GM20431 (cell line): ENCODE data around the gene HIVEP3.

Experiments
- in situ Hi-C: fragments of 300-500 bp; cut with MseI, MboI; formaldehyde crosslinking; loops from one replicate; pipeline ENCODE4 v1.15.0; 2020; ENCODE audit warnings: low sequenced_read_pairs; ENCODE audit not compliant: unreplicated experiment

HIVEP3 gene

GRCh38 chr1:41492341-41492848 lies 426.3 kb downstream of the HIVEP3 start:
- in situ Hi-C loops = no loop called here

- in situ Hi-C loops = no loop called here
Observed at GRCh38 chr1:41490911-41491310, 427.8 kb downstream of the HIVEP3 start.

- in situ Hi-C loops = no loop called here
Observed at GRCh38 chr1:41489561-41489960, 429.2 kb downstream of the HIVEP3 start.

- in situ Hi-C loops = no loop called here
Observed at GRCh38 chr1:41488040-41488951, 430.4 kb downstream of the HIVEP3 start.

- in situ Hi-C loops = no loop called here
Observed at GRCh38 chr1:41487126-41488039, 431.3 kb downstream of the HIVEP3 start.

GRCh38 chr1:41486371-41487125 lies 432.2 kb downstream of the HIVEP3 start:
- in situ Hi-C loops = no loop called here

GRCh38 chr1:41486053-41486370 lies 432.7 kb downstream of the HIVEP3 start:
- in situ Hi-C loops = no loop called here

- in situ Hi-C loops = no loop called here
Observed at GRCh38 chr1:41485605-41486004, 433.1 kb downstream of the HIVEP3 start.

- in situ Hi-C loops = no loop called here
Observed at GRCh38 chr1:41484402-41485241, 434.1 kb downstream of the HIVEP3 start, which contains the start of gene EDN2. Gene EDN2, minus strand, starts transcription at chr1:41484683. Its CDS starts 82 bp downstream, at chr1:41484601.

GRCh38 chr1:41483960-41484401 lies 434.7 kb downstream of the HIVEP3 start:
- in situ Hi-C loops = no loop called here

GRCh38 chr1:41483001-41483850 lies 435.5 kb downstream of the HIVEP3 start:
- in situ Hi-C loops = no loop called here

- in situ Hi-C loops = no loop called here
Observed at GRCh38 chr1:41482001-41482765, 436.5 kb downstream of the HIVEP3 start.

- in situ Hi-C loops = no loop called here
Observed at GRCh38 chr1:41481109-41481775, 437.5 kb downstream of the HIVEP3 start.

- in situ Hi-C loops = no loop called here
Observed at GRCh38 chr1:41480204-41481108, 438.3 kb downstream of the HIVEP3 start.

- in situ Hi-C loops = no loop called here
Observed at GRCh38 chr1:41479808-41480160, 438.9 kb downstream of the HIVEP3 start.
